ENCODE results near the gene CYB5RL. TPM values are rescaled to one million over a fixed set of nuclear protein-coding genes. Genes with fewer than 3 reads are reported as not detected.

The CYB5RL gene
- total RNA-seq, 4 donors from 2014 or later: 1.9 to 5.1 (median 3.6) TPM

DNA sequence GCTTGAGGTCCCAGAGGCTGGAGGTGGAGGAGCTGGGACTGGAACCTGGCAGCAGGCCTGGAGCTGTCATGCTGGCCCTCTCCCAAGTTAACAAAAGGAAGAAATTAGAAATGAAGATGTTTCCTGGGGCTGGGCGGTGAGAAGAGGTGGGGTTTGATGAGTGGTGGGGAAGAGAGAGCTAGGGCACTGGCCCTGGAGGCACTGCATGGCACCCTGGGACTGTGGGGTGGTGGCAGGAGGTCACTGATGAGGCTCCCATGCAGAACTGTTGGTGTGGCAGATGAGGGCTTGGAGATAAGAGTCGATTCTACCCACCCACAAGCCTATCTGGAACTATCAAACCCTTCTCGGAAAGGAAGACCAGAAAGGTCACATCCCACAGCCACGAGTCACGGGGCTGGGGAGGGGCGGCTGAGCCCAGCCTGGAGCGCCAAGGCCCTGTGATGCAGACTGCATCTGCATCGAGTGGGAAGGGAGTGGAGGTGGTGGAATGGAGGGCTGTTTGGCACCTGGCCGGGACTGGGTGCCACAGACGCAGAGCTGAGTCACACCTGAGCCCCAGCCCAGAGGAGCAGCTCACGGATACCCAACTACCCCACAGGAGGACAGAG is 29.6 kb upstream of the CYB5RL start:
- peaks cover 0 to 10% (median 3%) of the 10 kb centered on the region in 4 donors for H3K4me1 ChIP-seq
- intact Hi-C loops (cut with DNase I; ENCODE audit: low total_unique reads): no loop called here
- no peaks in the 10 kb centered on the region for H3K36me3 ChIP-seq
- in situ Hi-C loops (cut with MboI; ENCODE audit: low pct_ligation_motif_present in 1 of 4, low pct_unique_long_range_greater_than_20kb in 1 of 4, low sequenced_read_pairs in 3 of 4): no loop called here
- no peaks in the 10 kb centered on the region for H3K9me3 ChIP-seq
- DNase-seq: no peak
- 58 to 67% methylated on average over 1 to 11 of the region's 11 CpGs for WGBS, 2 donors (ENCODE audit: low coverage in 1 of 2)
- no peak overlapping the region for H3K27ac ChIP-seq
- TF ChIP-seq EP300 (IDR thresholded peaks at IDR 0.05; ENCODE audit: low read depth) (no peak), POLR2A (IDR thresholded peaks at IDR 0.05) (no peak), POLR2AphosphoS5 (IDR thresholded peaks at IDR 0.05) (no peak)
- TF ChIP-seq, protein P1, sequence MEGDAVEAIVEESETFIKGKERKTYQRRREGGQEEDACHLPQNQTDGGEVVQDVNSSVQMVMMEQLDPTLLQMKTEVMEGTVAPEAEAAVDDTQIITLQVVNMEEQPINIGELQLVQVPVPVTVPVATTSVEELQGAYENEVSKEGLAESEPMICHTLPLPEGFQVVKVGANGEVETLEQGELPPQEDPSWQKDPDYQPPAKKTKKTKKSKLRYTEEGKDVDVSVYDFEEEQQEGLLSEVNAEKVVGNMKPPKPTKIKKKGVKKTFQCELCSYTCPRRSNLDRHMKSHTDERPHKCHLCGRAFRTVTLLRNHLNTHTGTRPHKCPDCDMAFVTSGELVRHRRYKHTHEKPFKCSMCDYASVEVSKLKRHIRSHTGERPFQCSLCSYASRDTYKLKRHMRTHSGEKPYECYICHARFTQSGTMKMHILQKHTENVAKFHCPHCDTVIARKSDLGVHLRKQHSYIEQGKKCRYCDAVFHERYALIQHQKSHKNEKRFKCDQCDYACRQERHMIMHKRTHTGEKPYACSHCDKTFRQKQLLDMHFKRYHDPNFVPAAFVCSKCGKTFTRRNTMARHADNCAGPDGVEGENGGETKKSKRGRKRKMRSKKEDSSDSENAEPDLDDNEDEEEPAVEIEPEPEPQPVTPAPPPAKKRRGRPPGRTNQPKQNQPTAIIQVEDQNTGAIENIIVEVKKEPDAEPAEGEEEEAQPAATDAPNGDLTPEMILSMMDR (IDR thresholded peaks at IDR 0.05): no peak
- no peaks in the 10 kb centered on the region for H3K27me3 ChIP-seq
- H3K4me3 ChIP-seq: no peak overlapping the region

DNA sequence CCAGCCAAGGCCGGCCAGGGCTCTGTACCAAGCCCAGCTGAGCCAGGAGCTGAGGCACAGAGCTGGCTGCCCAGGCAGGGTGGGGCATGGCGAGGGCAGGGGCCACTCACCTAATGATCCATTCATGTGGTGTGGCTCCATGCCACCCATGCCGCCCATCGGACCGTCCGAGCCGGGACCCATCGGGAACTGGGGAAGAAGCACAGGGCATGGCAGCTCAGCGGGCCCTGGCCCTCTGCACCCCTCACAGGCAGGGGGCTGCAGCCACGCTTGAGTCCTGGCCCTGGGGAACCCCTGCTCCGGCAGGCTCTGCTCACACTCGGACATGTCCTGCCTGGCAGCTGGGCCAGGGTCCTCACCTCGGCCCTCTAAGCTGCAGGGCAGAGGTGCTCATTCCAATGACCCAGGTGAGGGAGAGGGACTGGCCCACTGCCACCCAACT is 28.8 kb upstream of the CYB5RL start:
- in situ Hi-C loops (cut with MboI; ENCODE audit: low pct_ligation_motif_present in 1 of 4, low pct_unique_long_range_greater_than_20kb in 1 of 4, low sequenced_read_pairs in 3 of 4): no loop called here
- no peaks in the 10 kb centered on the region for H3K36me3 ChIP-seq

DNA sequence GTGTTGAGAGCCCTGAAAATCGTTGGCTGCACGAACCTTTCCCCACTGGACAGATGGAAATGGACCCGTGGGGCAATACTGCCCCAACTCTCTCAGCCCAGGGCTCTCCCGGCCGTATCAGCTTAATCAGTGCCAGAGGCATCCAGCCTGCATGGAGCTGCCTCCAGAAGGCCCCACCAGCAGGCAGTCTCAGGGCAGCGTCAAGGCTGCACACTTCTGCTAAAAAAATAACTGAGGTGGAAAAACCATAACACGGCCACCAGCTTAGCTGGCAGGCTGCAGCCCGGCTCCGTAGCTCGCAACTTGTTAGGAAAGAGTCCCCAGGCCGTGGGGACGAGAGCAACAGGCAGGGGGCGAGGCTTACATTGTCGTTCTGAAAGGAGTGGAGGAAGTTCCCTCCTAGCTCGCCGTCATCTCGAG is 28.1 kb upstream of the CYB5RL start:
- no peaks in the 10 kb centered on the region for H3K27me3 ChIP-seq
- intact Hi-C loops (cut with DNase I; ENCODE audit: low total_unique reads) (no loop called here), in situ Hi-C loops (cut with MboI; ENCODE audit: low pct_ligation_motif_present in 1 of 4, low pct_unique_long_range_greater_than_20kb in 1 of 4, low sequenced_read_pairs in 3 of 4) (no loop called here)
- DNase-seq: no peak
- H3K4me3 ChIP-seq: no peak overlapping the region
- TF ChIP-seq, protein P1 (IDR thresholded peaks at IDR 0.05): no peak
- TF ChIP-seq EP300 (IDR thresholded peaks at IDR 0.05; ENCODE audit: low read depth): no peak
- no peak for TF ChIP-seq POLR2A (IDR thresholded peaks at IDR 0.05)
- TF ChIP-seq POLR2AphosphoS5 (IDR thresholded peaks at IDR 0.05): no peak
- H3K4me1 ChIP-seq: peaks cover 0 to 10% (median 3%) of the 10 kb centered on the region in 4 donors
- no peak overlapping the region for H3K27ac ChIP-seq
- no peaks in the 10 kb centered on the region for H3K9me3 ChIP-seq
- no peaks in the 10 kb centered on the region for H3K36me3 ChIP-seq
- 67% methylated on average over 17 of the region's 17 CpGs; no CpG with 5 or more reads in 1 of the 2 donors for WGBS, 2 donors (ENCODE audit: low coverage in 1 of 2)

More for the DNA sequence above, 28.8 kb upstream of the CYB5RL start:
- 97% methylated on average over 13 of the region's 13 CpGs; no CpG with 5 or more reads in 1 of the 2 donors for WGBS, 2 donors (ENCODE audit: low coverage in 1 of 2)
- H3K9me3 ChIP-seq: no peaks in the 10 kb centered on the region
- no peak for DNase-seq
- peaks cover 0 to 10% (median 3%) of the 10 kb centered on the region in 4 donors for H3K4me1 ChIP-seq
- intact Hi-C loops (cut with DNase I; ENCODE audit: low total_unique reads): no loop called here
- H3K4me3 ChIP-seq: no peak overlapping the region
- no peak overlapping the region for H3K27ac ChIP-seq
- TF ChIP-seq, protein P1 (IDR thresholded peaks at IDR 0.05): no peak
- peak in 1 of 3 donors; percentile 8 for TF ChIP-seq POLR2AphosphoS5 (IDR thresholded peaks at IDR 0.05)
- no peaks in the 10 kb centered on the region for H3K27me3 ChIP-seq

DNA sequence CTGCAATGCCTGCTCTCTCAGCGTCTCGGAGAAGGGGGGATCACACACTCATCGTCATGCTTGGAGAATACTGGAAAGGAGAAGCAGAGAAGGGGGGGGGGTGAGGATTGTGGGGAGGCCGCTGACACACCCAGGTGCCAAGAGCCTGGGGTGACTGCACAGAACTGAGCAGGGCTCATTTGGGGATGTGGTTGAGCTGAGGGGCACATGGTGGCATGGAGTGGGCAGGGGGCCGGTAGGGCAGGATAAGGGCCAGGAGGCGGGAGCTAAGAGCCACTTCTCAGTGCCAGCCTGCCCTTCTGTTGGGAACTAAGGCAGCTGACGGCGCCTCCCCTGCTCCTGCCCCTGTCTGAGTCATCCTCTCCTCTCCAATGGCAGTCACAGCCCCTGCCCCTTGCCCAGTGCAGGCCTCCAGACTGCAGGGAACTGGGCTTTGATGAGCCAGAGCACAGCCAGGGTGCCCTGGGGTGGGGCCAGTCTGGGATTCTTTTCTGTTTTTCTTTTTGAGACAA is 27.3 kb upstream of the CYB5RL start:
- TF ChIP-seq, protein P1 (IDR thresholded peaks at IDR 0.05): no peak
- H3K27ac ChIP-seq: no peak overlapping the region
- H3K4me3 ChIP-seq: no peak overlapping the region
- peaks cover 0 to 10% (median 3%) of the 10 kb centered on the region in 4 donors for H3K4me1 ChIP-seq
- DNase-seq: no peak
- 40 to 83% methylated on average over 1 to 8 of the region's 8 CpGs for WGBS, 2 donors (ENCODE audit: low coverage in 1 of 2)
- intact Hi-C loops (cut with DNase I; ENCODE audit: low total_unique reads): no loop called here
- no peaks in the 10 kb centered on the region for H3K9me3 ChIP-seq
- no peaks in the 10 kb centered on the region for H3K27me3 ChIP-seq
- in situ Hi-C loops (cut with MboI; ENCODE audit: low pct_ligation_motif_present in 1 of 4, low pct_unique_long_range_greater_than_20kb in 1 of 4, low sequenced_read_pairs in 3 of 4): no loop called here
- H3K36me3 ChIP-seq: no peaks in the 10 kb centered on the region

Measured in transverse colon (tissue), 4 donors.